Prostate gland (tissue), 2 donors: ENCODE results near the gene TNFAIP6.

ENCODE experiments used
- CTCF ChIP-seq, 4 experiments: fragments of 200-600 bp in 2 of 4; fragments of 450-650 bp in 2 of 4; sonication (generic) in 2 of 4; IDR thresholded peaks; 1 replicate in 3 of 4; 2 replicates in 1 of 4; pipeline ENCODE4 v1.5.1; 2016 to 2019; ENCODE audit warnings: antibody characterized with exemption in 4 of 4, mild to moderate bottlenecking in 2 of 4, moderate library complexity in 2 of 4
- POLR2A ChIP-seq: fragments of 450-650 bp; IDR thresholded peaks from one replicate; pipeline ENCODE4 v1.6.1; 2016; ENCODE audit warnings: antibody characterized with exemption, mild to moderate bottlenecking
- POLR2AphosphoS5 ChIP-seq: sonication (generic); formaldehyde crosslinking; IDR thresholded peaks from one replicate; pipeline ENCODE4 v1.6.1; 2017; ENCODE audit warnings: antibody characterized with exemption

GRCh38 chr2:151401149-151401548 lies 43.8 kb downstream of the TNFAIP6 start:
- TF ChIP-seq POLR2AphosphoS5 (no peak), CTCF (IDR thresholded peaks at IDR 0.05) (no peak), POLR2A (no peak)
